ENCODE results near the gene WIPI1. TPM values are rescaled to one million over a fixed set of nuclear protein-coding genes. Genes with fewer than 3 reads are reported as not detected.
"Not testable (repeated sequence)": the region's sequence is repeated elsewhere in the genome, so short reads cannot be mapped to it uniquely, and the experiment has no call there.

WIPI1 gene
- total RNA-seq, 1 donor from 2014 or later, result 148 TPM

GRCh38 chr17:68379692-68380677 is 77.3 kb downstream of the WIPI1 start:
- no peak for DNase-seq (ENCODE audit: low spot score)
- intact Hi-C loops (cut with DNase I), result loop anchor here (10.0 kb wide), 1 partner anchor 235 kb away; no protein-coding TSS in a partner anchor

- no peak for DNase-seq (ENCODE audit: low spot score)
- intact Hi-C loops (cut with DNase I), result no loop called here
Measured at GRCh38 chr17:68379177-68379510, 78.2 kb downstream of the WIPI1 start.

GRCh38 chr17:68378268-68379176 is 78.8 kb downstream of the WIPI1 start:
- intact Hi-C loops (cut with DNase I), result no loop called here

GRCh38 chr17:68377771-68378267 is 79.5 kb downstream of the WIPI1 start:
- no peak for DNase-seq (ENCODE audit: low spot score)
- intact Hi-C loops (cut with DNase I), result no loop called here

More at GRCh38 chr17:68378268-68379176, 78.8 kb downstream of the WIPI1 start:
- DNase-seq (ENCODE audit: low spot score), result peak; percentile 93

GRCh38 chr17:68376178-68376577 is 81.1 kb downstream of the WIPI1 start:
- DNase-seq (ENCODE audit: low spot score); intact Hi-C loops (cut with DNase I): not testable (repeated sequence)

- DNase-seq (ENCODE audit: low spot score), result no peak
- intact Hi-C loops (cut with DNase I), result no loop called here
Measured at GRCh38 chr17:68375566-68375965, 81.7 kb downstream of the WIPI1 start.

Small RNA genes within 50 kb of the gene (microRNA-seq; reads per million reads assigned to microRNA genes)
- not detected for gene MIR635

Other genes starting within 250 kb of the WIPI1 start
- 97.4 TPM for gene AMZ2, start 209.5 kb downstream of the WIPI1 start, total RNA-seq
- 0.19 TPM for gene SLC16A6, start 166.4 kb downstream of the WIPI1 start, total RNA-seq
- 2.7 TPM for gene ARSG, start 166.0 kb downstream of the WIPI1 start, total RNA-seq
- gene PRKAR1A, start 54.9 kb upstream of the WIPI1 start, total RNA-seq, result 967 TPM
- 14.7 TPM for gene FAM20A, start 143.9 kb upstream of the WIPI1 start, total RNA-seq